A549 (cell line): ENCODE data around the gene CELSR1.

Source experiments
- ELK1 ChIP-seq: fragments of 150-350 bp; IDR thresholded peaks from 2 replicates; pipeline ENCODE4 v1.6.1; 2014; ENCODE audit warnings: low read depth, mild to moderate bottlenecking, low read length
- FOXS1 ChIP-seq: fragments of 250-450 bp; sonication (Bioruptor Pico); IDR thresholded peaks from 2 replicates; pipeline ENCODE4 v1.5.0; 2020; ENCODE audit warnings: mild to moderate bottlenecking, moderate library complexity
- NFE2L2 ChIP-seq: fragments of 150-350 bp; conservative IDR thresholded peaks from 2 replicates; pipeline ENCODE4 v1.6.1; 2014; ENCODE audit warnings: low read length
- TF ChIP-seq, protein P1 (sequence below): fragments of >200 bp; sonication (Bioruptor Twin); formaldehyde crosslinking; IDR thresholded peaks from 3 replicates; pipeline ENCODE4 v1.5.1; 2016
- TF ChIP-seq, protein P2 (sequence below): IDR thresholded peaks from 2 replicates; pipeline ENCODE4 v1.6.1; 2012

DNA sequence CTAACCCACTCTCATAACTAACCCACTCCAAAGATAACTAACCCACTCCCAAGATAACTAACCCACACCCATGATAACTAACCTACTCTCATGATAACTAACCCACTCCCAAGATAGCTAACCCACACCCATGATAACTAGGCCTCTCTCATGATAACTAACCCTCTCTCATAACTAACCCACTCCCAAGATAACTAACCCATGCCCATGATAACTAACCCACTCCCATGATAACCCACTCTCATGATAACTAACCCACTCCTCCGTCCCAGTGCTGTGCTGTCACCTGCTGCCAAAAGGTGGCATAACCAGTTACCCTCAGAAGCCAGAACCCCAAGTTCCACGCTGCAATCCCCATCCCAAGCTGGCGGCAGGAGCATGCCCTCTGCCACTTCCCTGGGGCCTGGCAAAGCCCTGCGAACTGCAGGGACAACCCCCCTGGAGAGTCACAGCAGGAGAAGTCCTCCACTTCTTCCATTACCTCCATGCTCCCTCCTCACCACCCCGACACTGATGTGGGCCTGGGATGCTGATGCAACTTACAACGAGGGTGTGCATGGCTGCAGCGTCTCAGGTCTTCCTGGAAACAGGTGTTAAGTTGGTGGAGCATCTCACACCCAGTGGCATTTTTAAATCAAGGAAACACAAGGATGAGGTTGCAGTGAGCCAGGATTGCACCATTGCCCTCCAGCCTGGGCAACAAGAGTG is 30.8 kb upstream of the CELSR1 start:
- TF ChIP-seq ELK1 (no peak), FOXS1 (CRISPR knock-in tag) (no peak), NFE2L2 (no peak)
- TF ChIP-seq, protein P1, sequence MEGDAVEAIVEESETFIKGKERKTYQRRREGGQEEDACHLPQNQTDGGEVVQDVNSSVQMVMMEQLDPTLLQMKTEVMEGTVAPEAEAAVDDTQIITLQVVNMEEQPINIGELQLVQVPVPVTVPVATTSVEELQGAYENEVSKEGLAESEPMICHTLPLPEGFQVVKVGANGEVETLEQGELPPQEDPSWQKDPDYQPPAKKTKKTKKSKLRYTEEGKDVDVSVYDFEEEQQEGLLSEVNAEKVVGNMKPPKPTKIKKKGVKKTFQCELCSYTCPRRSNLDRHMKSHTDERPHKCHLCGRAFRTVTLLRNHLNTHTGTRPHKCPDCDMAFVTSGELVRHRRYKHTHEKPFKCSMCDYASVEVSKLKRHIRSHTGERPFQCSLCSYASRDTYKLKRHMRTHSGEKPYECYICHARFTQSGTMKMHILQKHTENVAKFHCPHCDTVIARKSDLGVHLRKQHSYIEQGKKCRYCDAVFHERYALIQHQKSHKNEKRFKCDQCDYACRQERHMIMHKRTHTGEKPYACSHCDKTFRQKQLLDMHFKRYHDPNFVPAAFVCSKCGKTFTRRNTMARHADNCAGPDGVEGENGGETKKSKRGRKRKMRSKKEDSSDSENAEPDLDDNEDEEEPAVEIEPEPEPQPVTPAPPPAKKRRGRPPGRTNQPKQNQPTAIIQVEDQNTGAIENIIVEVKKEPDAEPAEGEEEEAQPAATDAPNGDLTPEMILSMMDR = no peak
- TF ChIP-seq, protein P2, sequence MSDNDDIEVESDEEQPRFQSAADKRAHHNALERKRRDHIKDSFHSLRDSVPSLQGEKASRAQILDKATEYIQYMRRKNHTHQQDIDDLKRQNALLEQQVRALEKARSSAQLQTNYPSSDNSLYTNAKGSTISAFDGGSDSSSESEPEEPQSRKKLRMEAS = no peak
